ENCODE measurements around the gene TIMM8B. TPM values are rescaled to one million over a fixed set of nuclear protein-coding genes. Genes with fewer than 3 reads are reported as not detected.

The TIMM8B gene
- polyA plus RNA-seq, 3 donors: 27.9 to 160 (median 143) TPM

GRCh38 chr11:112123129-112123528, 36.6 kb upstream of the TIMM8B start:
- H3K27ac ChIP-seq (ENCODE audit: low read depth in 1 of 2, low read length in 2 of 2): no peak overlapping the region
- H3K9ac ChIP-seq (ENCODE audit: insufficient read depth, low read length, poor library complexity, severe bottlenecking): no peak overlapping the region
- H3K27me3 Mint-ChIP-seq (ENCODE audit: low read depth in 3 of 3): no peaks in the 10 kb centered on the region
- H3K4me3 ChIP-seq (replicated peaks in 1 of 3; ENCODE audit: low read depth in 2 of 3, low read length in 3 of 3): no peak overlapping the region
- H3K4me2 ChIP-seq (replicated peaks; ENCODE audit: extremely low read depth, low read length, poor library complexity, severe bottlenecking): no peak overlapping the region
- no peaks in the 10 kb centered on the region for H4K20me1 ChIP-seq (ENCODE audit: insufficient read depth, low read length)
- H3K9me3 Mint-ChIP-seq: no peaks in the 10 kb centered on the region
- DNase-seq: no peak
- H3K79me2 ChIP-seq (ENCODE audit: insufficient read depth, low read length): no peaks in the 10 kb centered on the region
- H3K9me3 ChIP-seq (replicated peaks in 1 of 2; ENCODE audit: control insufficient read depth in 1 of 2, insufficient read depth in 1 of 2, low read length in 2 of 2): no peaks in the 10 kb centered on the region
- peaks cover 28% of the 10 kb centered on the region for H3K4me1 Mint-ChIP-seq
- 100% methylated on average over 4 of the region's 4 CpGs for WGBS (ENCODE audit: insufficient coverage)
- no peak for TF ChIP-seq CTCF (IDR thresholded peaks at IDR 0.05)
- H3K4me3 Mint-ChIP-seq: no peak overlapping the region
- H3K27ac Mint-ChIP-seq: peak overlapping the region in 1 of 7 donors; percentile 18
- no peaks in the 10 kb centered on the region for H3K27me3 ChIP-seq (ENCODE audit: control insufficient read depth in 2 of 2, insufficient read depth in 2 of 2, low read length in 2 of 2)
- peaks cover 3 to 8% of the 10 kb centered on the region in 2 donors for H3K36me3 Mint-ChIP-seq
- H2AFZ ChIP-seq (ENCODE audit: insufficient read depth, low read depth, low read length, poor library complexity, severe bottlenecking): no peak overlapping the region
- intact Hi-C loops (cut with micrococcal nuclease): loop anchor here (5.0 kb wide), 1 partner anchor 34 kb away; no protein-coding TSS in a partner anchor
- H3K4me1 ChIP-seq (ENCODE audit: control insufficient read depth in 1 of 2, insufficient read depth in 2 of 2, low read length in 2 of 2): peaks cover 22 to 29% of the 10 kb centered on the region in 2 donors
- no peaks in the 10 kb centered on the region for H3K36me3 ChIP-seq (replicated peaks in 1 of 2; ENCODE audit: control insufficient read depth in 1 of 2, insufficient read depth in 2 of 2, low read length in 2 of 2)

GRCh38 chr11:112121981-112122615, 35.5 kb upstream of the TIMM8B start:
- Mint-ChIP-seq H3K4me1 (peaks cover 28% of the 10 kb centered on the region), H3K4me3 (no peak overlapping the region), H3K27ac (peak overlapping the region in 4 of 7 donors; percentile 8 to 94 (median 65)), H3K9me3 (peaks cover 0 to 2% (median 0%) of the 10 kb centered on the region in 7 donors), H3K36me3 (peaks cover 3 to 8% of the 10 kb centered on the region in 2 donors), H3K27me3 (ENCODE audit: low read depth in 3 of 3) (no peaks in the 10 kb centered on the region)
- no peaks in the 10 kb centered on the region for H3K9me3 ChIP-seq (replicated peaks in 1 of 2; ENCODE audit: control insufficient read depth in 1 of 2, insufficient read depth in 1 of 2, low read length in 2 of 2)
- H2AFZ ChIP-seq (ENCODE audit: insufficient read depth, low read depth, low read length, poor library complexity, severe bottlenecking): no peak overlapping the region
- no peak overlapping the region for H3K27ac ChIP-seq (ENCODE audit: low read depth in 1 of 2, low read length in 2 of 2)
- DNase-seq: peak in 2 of 3 donors; percentile 16 to 71
- H3K79me2 ChIP-seq (ENCODE audit: insufficient read depth, low read length): no peaks in the 10 kb centered on the region
- no peaks in the 10 kb centered on the region for H3K36me3 ChIP-seq (replicated peaks in 1 of 2; ENCODE audit: control insufficient read depth in 1 of 2, insufficient read depth in 2 of 2, low read length in 2 of 2)
- WGBS (ENCODE audit: insufficient coverage): no CpG with 5 or more reads among the region's 5 CpGs
- no peak overlapping the region for H3K4me3 ChIP-seq (replicated peaks in 1 of 3; ENCODE audit: low read depth in 2 of 3, low read length in 3 of 3)
- no peaks in the 10 kb centered on the region for H3K27me3 ChIP-seq (ENCODE audit: control insufficient read depth in 2 of 2, insufficient read depth in 2 of 2, low read length in 2 of 2)
- no peak overlapping the region for H3K4me2 ChIP-seq (replicated peaks; ENCODE audit: extremely low read depth, low read length, poor library complexity, severe bottlenecking)
- intact Hi-C loops (cut with micrococcal nuclease): loop anchor here (5.0 kb wide), 1 partner anchor 35 kb away; no protein-coding TSS in a partner anchor
- H3K9ac ChIP-seq (ENCODE audit: insufficient read depth, low read length, poor library complexity, severe bottlenecking): no peak overlapping the region
- no peak for TF ChIP-seq CTCF (IDR thresholded peaks at IDR 0.05)
- H3K4me1 ChIP-seq (ENCODE audit: control insufficient read depth in 1 of 2, insufficient read depth in 2 of 2, low read length in 2 of 2): peaks cover 22 to 29% of the 10 kb centered on the region in 2 donors
- no peaks in the 10 kb centered on the region for H4K20me1 ChIP-seq (ENCODE audit: insufficient read depth, low read length)

Data from CD14-positive monocyte (primary cell).